Measurements from ENCODE around the gene MAP3K7. TPM values are rescaled to one million over a fixed set of nuclear protein-coding genes. Genes with fewer than 3 reads are reported as not detected.

MAP3K7 gene
- polyA plus RNA-seq, 1 donor: 61.3 TPM

DNA sequence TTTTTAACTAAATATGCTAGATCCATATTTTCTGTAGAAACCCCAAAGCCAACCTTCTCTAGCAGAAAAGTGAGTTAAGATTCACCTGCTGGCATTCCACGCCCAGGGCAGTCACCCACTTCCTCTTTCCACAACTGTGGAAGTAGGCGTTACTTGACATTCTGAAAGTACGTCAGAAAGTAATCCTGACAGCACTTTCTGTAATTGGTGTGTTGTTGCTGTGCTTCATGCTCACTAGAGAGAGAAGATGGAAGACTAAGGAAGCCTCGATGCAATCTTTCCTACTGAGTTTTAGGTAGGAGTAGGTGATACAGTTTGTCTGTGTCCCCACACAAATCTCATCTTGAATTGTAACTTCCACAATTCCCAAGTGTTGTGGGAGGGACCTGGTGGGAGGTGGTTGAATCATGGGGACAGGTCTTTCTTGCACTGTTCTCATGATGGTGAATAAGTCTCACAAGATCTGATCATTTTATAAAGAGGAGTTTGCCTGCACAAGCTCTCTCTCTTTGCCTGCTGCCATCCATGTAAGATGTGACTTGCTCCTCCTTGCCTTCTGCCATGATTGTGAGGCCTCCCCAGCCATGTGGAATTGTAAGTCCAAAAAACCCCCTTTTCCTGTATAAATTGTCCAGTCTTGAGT, 101.1 kb downstream of the MAP3K7 start:
- no peak for DNase-seq

GRCh38 chr6:90484903-90485302, 102.0 kb downstream of the MAP3K7 start:
- DNase-seq: no peak

DNA sequence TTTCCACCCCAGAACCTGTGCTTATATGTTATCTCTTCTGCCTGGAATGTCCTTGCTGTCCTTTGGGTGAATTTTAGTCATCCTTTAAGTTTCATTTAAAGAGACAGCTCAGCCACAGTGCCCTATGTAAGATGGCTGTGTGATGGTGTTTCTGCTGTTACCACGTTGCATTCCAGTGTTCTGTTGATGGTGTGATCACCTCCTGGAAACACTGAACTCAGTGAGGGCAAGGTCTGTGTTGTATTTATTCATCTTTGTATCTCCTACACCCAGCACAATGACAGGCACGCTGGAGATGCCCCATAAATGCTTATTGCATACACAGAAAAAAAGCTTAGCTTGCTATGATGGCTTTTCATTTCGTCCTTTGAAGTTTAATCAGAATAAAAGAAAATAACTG, 102.5 kb downstream of the MAP3K7 start:
- DNase-seq: no peak

GRCh38 chr6:90483956-90484355, 102.9 kb downstream of the MAP3K7 start:
- DNase-seq: no peak

GRCh38 chr6:90483116-90483839, 103.6 kb downstream of the MAP3K7 start:
- DNase-seq: no peak

DNA sequence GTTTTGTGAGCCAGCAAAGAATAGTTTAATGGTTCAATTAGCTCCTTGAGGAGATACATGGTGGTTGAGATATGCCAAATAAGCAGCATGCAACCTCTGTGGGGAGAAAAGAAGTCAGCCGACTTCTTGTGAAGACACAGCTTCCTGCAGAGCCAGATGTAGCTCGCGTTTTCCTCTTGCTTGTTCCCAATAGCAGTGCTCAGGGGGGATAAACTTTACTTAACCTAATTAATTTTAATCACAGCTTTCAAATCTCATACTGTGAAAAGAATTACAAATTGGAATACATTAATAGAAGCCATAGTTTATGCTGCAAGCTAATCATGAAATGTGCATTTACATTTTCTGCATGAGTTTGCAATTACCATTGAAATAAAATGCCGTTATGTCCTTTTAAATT, 106.2 kb downstream of the MAP3K7 start:
- no peak for DNase-seq

GRCh38 chr6:90479603-90479926, 107.3 kb downstream of the MAP3K7 start:
- DNase-seq: no peak

DNA sequence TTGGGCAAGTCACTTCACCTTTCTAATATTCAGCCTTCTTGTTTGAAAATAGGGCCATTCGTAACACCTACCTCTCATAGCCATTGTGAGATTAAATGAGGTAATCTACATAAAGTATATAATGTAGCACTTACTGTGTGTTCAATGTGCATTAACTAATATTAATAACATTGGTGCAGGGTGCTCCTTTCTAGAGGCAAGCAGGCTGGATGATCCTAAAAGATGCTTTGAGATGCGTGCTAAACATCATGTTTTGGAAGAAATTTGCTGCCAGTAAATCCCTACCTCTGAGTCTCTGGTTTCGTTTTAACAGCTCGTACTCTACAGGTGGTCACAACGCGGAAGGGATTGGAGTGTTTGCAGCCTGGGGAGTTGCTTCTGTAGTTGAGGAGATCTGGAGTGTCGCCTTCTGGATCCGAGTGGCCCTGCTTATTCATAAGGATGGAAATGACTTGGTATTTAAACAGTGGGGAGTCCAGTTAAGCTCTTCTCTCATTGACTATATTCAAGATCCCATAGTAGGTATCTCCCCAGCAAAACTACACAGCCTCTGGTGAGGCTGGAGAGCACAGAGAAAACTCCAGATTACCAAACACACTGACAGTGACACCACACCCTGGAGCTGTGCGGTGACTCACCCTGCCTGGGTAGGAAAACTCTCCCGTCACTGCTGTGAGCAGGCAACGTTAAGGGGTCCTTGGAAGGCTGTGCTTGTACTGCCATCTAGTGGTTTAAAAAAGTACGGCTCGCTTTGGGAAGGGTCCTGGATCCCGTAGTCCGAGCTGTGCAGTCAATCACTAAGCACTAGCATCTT, 107.9 kb downstream of the MAP3K7 start:
- peak; percentile 85 for DNase-seq

DNA sequence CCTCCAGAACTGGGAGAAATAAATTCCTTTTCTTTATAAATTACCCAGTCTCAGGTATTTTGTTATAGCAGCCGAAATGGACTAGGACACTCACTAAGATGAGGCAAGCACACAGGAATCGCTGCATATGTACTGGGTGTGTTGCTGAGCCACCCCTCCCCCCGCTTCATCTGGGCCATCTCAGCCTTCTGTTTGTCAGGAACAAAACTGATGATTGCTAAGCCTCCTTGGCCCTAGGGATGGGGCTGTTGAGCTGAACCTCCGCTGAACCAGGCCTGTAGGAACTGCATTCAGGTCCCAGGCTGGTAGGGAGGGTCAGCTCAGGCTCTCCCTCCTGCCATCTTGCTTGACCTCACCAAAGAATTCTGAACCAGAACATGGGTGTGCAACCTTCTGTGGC, 108.6 kb downstream of the MAP3K7 start:
- DNase-seq: no peak

DNA sequence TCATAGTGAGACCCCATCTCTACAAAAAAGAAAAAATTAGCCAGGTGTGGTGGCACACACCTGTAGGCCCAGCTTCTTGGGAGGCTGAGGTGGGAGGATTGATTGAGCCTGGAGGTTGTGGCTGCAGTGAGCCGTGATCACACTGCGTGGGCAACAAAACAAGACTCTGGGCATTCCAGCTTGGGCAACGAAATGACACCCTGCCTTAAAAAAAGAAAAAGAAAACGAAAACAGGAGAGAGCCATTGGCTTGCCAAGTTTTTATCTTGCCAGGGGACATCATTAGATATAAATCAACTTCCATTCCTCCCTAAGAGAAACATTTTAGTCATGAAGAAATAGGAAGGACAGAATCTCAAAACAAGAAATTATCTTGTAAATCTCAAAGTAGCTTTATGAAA, 109.5 kb downstream of the MAP3K7 start:
- DNase-seq: no peak

DNA sequence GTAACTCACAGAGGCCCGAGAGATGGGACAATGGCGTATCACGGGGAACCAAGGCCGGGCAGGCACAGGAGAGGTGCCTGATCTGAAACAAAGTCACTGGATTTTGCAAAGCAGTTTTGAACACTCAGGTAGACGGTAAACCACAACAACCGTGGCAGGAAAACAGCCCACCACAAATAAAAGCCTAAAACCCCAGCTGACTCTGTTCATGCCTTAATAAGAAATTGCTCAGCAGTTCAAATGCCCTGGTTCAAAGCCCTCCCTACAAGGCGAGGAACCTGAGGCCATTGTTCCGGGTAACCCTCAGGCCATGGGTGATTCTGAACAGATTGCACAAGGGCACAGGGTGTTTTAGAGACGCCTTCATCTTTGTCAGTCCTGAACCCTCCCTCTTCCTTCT, 114.2 kb downstream of the MAP3K7 start:
- no peak for DNase-seq

DNA sequence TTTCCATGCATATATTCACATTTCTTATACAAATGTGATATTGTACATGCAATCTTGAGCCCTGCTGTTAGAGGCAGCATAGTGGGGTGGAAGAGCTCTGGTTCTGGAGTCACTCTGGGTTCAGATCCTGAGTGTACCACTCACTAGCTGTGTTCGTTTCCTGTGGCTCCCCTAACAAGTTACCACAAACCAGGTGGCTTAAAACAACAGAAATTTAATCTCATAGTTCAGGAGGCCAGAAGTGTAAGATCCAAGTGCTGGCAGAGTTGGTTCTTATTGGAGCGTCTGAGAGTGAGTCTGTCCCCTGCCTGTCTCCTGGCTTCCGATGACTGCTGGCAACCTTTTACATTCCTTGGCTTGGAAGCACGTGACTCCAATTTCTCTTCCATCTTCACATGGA, 115.6 kb downstream of the MAP3K7 start:
- no peak for DNase-seq

- DNase-seq: no peak
These were observed 117.0 kb downstream of the MAP3K7 start for GRCh38 chr6:90469906-90470305.

DNA sequence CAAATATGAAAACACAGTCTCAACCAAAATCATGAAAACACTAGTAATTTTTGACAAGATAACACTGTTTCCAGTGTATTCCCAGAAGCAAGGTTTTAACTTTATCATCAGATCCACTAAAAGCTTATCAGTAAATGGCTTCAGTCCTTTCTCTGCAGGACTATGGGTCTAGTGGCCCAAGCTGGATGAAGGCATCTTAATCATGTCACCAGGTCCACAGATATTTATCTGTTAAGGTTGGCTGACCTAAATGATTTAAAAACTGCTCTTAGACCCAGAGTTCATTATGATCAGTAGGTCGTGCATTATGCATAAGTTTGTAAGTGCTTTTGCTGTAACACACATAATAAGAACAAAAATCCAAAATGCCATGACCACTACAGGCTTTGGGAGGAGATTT, 118.0 kb downstream of the MAP3K7 start:
- no peak for DNase-seq

- no peak for DNase-seq
These were observed 118.8 kb downstream of the MAP3K7 start for GRCh38 chr6:90468080-90468479.

DNA sequence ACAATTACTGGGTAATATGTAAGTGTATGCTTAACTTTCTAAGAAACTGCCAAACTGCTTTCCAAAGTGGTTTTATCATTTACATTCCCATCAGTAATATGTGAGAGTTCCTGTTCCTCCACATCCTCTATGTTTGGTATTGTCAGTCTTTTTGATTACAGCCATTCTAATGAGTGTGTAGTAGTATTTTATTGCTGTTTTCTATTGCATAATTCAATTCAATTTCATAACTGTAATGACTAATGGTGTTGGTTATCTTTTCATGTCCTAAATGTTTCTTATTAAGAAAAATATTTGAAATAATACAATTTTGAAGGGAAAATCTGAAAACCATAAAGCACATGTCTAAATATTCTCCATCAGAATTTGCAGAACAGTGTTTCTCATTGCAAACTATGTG, 119.3 kb downstream of the MAP3K7 start:
- no peak for DNase-seq

DNA sequence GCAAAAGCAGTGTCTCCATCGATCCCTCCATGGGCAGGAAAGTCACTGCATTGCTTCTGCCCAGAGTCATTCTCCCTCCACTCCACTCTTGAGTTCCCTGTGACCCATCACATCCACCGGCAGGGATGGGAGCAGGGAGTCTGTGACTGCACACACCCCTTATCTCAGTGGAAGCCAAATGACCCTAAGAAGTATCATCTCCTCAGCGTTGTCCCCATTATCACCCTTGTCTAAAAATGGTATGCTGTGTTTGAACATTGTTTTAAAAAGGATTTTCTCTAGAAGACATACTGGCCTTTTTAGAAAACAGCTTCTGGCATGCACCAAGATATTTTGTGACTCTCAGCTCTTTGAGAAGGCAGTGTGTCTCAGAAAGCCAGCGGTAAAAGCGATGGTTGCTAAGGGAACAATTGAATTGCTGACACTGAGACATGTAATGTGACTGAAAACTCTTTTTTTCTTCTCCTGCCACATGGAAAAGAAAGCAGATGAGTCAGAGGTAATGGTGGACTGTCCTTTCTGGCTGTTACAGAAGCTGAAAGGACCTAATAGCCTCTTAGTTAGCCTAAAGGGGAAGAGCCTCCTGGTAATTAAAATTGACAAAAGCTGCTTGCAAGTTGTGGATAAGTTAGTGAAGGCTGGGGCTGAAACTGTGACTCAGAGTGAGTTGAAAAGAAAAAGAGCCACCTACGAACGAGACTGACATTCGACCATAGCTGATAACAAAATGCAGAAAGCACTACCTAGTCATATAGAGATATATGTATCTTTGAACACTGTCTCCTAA, 120.5 kb downstream of the MAP3K7 start:
- DNase-seq: no peak

GRCh38 chr6:90465686-90466085, 121.2 kb downstream of the MAP3K7 start:
- DNase-seq: no peak

- DNase-seq: no peak
These were observed 122.4 kb downstream of the MAP3K7 start for GRCh38 chr6:90464507-90464906.

DNA sequence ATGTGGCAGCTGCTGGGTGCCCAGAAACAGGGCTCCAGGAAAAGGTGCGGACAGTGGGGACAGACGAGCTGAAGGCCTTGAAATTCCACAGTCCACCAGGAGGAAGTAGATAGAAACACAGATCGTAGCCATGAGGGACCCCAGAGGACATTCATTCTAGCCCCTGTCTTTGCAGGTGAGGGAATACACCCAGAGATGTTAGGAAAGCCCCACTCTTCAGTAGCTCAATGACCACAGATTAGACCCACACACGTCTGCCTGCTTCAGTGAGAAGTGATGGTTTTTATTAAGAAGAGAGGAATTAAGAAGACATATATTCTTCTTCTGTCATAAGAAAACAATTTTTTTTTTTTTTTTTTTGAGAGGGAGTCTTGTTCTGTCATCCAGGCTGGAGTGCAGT, 123.0 kb downstream of the MAP3K7 start:
- DNase-seq: no peak

Measured in left kidney (tissue), 2 donors.